Stimulated activated CD4-positive, alpha-beta T cell treated with anti-CD3 and anti-CD28 coated beads, TNF-alpha, amount 100 ng/mL, for 1 hour (primary cell): ENCODE measurements around the gene HOTAIR.

Source experiments
- DNase-seq, 3 donors: peaks; one replicate each; pipeline ENCODE4 v3.0.0-alpha.2; 2020; ENCODE audit warnings: low read depth in 3 of 3, low spot score in 1 of 3

Gene HOTAIR

GRCh38 chr12:53929527-53929926 lies 45.2 kb downstream of the HOTAIR start:
- DNase-seq, result no peak

- no peak for DNase-seq
These were observed 46.5 kb downstream of the HOTAIR start for GRCh38 chr12:53928054-53928835.

DNA sequence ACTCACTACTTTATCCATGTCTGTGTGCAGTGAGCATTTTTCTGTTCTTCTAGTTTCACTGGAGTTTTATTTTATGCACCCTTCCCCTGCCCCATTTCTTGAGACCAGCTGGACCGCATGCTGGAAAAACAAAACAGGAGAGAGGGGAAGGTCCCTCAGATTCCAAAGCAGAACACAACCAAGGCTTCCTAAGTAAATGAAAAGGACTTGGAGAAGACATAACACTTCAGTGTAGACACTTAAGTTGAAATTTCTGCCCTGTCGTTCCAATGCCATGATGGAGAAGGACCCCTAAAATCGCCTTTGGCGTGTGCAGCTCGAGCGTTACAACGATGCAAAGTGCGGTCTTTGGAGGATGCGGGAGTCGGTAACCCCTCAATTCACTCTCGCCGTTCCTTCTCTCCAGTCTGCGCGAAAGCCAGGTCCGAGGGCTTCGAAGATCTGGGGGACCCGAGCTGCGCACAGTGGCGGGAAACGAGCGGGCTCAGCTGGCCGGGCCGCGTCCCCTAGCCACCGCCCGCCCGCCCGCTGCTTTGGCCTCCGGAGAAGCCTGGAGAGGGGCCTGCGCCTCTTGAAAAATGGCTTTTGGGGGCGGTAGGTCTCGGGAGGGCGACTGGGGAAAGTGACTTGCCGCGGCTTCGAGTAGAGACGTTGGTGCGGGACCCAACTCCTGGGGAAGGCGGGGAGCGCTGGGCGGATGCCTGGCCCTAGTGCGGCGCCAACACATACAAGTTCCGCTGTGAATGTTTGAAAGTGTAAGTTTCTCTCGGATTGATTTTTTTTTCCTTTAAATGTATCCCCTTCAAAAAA lies 47.3 kb downstream of the HOTAIR start:
- DNase-seq, result no peak

DNA sequence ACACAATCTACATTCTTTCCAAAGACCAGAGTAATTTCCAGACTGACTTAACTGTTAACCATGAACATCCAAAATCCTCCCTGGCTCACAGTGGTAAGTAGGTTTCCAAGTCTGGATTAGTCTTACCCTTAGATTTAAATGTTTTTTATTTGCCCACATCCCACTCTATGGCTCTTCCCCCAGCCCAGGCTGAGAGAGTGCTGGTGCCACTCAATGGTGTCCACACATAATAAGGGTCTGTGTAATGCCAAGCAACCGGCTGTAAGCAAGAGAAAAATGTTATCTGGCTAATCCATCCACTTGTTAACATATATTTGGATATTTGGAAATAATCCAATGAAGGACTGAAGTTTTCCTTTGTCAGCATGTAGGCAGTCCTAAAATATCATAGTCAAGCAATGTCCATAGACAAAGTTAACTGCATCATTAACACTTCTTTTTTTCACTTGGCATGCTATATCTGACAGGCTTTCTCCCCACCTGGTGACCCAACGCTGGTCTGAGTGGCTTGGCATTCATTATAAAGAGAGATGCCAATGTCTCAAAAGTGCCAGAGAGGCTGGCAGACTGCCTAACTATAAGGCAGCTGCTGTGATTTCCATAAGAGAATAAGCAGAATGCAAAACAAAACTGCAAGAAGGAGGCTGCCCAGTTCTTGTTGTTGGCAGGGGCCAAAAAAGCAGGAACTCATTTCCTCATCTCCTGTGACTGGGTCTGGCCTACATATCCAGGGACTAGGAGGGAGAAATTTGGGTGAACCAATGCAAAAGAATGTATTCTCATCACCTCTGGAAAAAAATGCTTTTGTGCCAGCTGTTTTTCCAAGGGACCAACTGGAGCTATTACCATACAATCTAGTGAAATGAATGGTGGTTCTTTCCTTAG lies 50.0 kb downstream of the HOTAIR start:
- DNase-seq, result no peak

DNA sequence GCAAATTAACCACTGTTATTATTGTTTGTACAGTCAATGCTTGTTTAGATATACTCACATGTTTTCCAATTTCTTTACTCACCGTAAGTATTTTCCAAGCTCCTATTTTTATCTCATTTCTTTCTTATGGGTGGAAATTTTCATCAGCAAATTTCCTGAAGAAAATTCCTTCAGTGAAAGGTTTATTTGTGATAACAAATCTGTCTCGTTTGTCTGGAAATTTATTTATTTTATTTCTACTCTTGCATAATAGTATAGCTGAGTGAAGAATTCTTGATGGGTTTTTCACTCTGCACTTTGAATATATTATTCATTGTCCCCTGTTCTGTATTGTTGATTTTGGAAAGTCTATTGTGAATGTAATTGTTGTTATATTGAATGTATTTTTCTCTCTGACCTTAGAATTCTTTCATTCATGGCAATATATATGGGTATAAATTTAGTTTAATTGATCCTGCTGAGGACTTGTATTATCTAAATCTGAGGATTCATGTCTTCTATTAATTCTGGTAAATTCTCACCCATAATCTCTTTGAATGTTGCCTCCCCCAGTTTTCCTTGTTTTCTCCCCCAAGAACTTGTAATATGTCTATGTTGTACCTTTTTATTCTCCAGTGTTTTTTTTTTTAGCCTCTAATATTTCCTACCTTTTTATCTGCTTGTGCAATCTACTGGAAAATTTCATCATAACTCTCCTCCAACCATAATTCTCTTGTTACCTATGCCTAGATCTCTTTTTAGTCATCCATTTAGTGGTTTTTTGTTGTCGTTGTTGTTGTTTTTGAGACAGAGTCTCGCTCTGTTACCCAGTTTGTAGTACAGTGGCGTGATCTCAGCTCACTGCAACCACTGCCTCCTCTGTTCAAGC lies 57.7 kb downstream of the HOTAIR start:
- no peak for DNase-seq
